GM18909 (cell line): ENCODE results near the gene ARHGAP28.
"Not testable (repeated sequence)": the region's sequence is repeated elsewhere in the genome, so short reads cannot be mapped to it uniquely, and the experiment has no call there.

Experiments used
- ATAC-seq: cut with Tn5 transposase; IDR thresholded peaks from one replicate; pipeline ENCODE4 v1.9.1; 2021; ENCODE audit warnings: mild to moderate bottlenecking; ENCODE audit not compliant: unreplicated experiment, poor library complexity

The ARHGAP28 gene

DNA sequence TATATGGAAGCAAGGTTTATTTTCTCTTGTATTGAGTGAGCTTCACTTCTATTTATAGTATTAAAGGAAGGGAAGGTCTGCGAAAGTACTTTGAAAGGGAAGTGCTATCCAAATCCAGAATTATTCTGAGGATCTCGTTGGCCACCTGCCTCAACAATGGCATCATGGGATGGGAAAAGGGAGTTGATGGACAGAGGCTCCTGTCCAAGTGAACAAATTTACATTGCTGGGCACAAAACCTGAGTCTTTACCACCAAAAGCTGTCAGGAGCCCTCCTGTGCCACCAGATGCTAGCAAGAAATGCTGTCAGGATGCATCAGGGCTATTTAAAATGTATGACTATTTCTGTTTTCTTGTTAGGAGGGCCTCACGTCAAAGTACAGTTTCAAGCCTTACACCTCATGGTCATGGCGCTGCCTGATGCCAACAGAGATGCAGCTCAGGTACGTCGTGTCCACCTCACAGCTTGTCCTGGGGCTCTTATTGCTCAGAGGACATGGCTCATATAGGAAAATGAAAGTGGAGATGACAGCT lies 157.3 kb downstream of the ARHGAP28 start:
- no peak for ATAC-seq

DNA sequence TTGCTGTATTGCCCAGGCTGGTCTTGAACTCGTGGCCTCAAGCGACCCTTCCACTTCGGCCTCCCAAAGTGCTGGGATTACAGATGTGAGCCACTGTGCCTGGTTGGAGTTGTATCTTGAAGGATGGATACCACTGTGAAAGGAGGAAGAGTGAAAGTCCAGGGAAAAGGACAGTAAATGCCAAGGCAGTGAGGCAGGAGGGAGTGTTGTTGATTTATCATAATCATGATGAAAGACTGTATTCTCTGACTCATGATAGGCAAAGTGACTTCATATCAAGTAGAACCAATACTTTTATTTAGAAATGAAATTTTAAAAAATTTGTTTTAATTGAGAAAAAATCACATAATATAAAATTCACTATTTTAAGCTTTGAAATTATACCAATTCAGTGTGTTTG lies 162.3 kb downstream of the ARHGAP28 start:
- ATAC-seq = no peak

DNA sequence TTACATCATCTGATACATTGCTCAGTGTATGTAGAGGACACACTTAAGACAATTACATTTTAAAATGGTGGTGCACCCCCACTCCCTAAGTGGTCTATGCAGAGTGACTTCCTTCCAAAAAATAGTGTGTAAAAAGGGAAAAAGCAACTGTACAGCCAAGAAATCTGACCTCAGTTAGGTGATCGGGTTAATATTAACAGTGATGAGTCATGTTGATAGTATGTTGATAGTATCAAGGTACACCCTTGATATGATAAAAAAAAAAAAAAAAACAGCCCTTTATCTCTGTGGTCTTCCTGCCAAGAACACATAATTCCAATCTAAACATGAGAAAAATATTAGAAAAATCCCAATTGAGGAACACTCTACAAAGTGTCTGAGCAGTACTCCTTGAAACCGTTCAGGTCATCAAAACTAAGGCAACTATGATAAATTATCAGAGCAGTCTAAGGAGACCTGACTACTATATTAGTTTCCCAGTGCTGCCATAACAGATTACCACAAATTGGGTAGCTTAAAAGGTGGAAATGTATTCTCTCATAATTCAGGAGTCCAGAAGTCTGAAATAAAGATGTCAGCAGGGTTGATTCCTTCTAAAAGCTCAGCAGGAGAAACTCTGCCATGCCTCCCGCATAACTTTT lies 171.9 kb downstream of the ARHGAP28 start:
- ATAC-seq = no peak

DNA sequence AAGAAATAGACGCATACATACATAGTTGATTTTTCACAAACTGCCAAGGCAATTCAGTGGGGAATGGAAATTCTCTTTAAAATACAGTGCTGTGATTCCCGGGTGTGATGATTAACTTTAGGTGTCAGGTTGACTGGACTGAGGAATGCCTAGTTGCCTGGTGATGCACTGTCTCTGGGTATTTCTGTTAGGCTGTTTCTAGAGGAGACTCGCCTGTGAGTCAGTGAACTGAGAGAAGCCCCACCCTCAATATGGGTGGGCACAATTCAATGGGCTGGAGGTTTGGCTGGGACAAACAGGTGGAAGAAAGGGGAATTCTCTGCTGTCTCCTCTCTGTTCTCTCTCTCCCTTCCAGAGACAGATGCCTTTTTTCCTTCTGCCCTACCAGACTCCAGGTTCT lies 187.6 kb downstream of the ARHGAP28 start:
- ATAC-seq = no peak

DNA sequence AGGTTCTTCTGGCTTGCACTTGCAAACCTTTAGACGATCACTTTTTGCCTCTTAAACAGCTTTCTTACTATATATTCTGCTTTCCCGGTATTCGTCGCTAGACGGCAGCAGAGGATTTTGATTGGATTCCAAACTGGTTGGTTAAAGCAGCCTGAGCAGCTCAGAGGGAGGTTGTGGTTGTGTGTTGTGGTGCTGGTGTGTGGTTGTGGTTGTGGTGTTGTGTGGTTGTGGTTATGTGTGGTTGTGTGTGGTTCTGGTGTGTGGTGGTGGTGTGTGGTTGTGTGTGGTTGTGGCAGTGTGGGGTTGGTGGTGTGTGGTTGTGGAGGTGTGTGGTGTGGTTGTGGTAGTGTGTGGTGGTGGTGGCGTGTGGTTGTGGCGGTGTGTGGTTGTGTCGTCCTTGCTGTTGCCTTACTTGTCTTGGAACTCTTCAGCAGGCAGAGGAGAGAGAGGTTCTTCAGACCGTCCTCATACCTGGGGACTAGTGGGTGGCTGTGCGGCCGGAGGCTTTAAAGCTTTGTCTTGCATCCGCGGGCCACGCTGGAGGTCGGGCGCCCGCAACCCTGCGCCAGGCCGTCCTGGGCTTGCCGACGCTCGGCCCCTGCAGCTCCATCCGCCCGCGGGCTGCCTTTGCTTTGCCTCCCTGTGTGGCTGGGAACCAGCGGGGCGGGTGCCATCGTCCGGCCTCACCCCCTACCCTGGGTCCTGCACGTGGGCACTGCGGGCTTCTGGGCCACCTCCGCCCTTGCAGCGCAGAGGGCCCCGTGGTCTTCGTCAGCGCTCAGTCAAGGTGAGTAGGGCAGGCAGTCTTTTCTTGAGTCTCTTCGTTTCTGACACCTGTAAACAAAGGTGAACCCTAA lies 190.8 kb downstream of the ARHGAP28 start:
- no peak for ATAC-seq

DNA sequence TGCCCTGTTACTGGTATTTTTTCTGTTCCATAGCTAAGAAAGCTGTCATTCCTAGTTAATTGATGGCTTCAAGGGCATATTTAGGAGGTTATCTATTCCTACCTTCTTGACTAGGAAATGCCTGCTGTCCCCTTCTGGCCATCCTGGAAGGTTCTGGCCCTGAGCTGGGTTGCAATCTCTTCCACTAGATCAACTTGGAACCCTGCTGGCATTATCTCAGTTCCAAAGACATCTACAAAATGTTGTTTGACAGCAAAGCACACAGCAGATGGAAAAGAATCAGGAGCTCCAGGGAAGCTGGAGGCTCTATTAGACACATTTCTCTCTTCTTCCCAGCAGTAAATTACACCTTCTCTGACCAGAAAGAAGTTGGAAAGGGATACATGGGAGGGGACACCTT lies 192.1 kb downstream of the ARHGAP28 start:
- ATAC-seq = no peak

DNA sequence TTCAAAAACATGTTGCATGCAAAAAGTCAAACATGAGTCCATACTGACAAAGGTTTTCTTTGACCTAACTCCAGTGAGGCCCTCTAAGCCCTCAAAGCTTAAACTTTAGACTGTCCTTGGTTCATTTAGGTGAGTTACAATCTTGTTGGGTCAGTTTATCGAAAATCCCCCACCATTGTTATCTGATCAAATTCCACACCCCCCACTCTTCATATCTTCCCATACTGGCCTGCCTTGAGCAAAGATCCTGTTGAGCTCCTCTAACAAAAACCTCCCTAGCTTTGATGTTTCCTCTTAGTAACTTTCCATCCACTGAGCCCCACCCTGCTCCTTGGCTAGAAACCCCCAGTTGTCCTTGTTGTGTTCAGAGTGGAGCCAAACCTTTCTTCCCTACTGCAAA lies 193.7 kb downstream of the ARHGAP28 start:
- ATAC-seq = no peak

DNA sequence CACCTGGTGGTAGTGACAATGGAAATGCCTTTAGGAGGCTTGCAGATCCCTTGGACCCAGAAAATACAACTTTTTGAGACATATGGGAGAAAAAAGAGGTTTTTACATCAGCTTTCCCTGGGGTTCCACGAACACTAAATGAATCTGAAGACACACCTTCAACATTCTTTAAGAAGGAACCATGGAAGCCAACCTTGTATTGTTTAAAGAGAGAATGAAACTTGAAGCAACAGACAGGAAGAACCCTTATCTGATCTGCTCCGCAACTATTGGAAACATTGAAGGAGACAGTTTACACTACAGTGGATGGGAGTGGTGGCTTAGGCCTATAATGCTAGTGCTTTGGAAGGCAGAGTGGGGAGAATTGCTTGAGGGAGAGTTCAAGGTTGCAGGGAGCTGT lies 197.6 kb downstream of the ARHGAP28 start:
- no peak for ATAC-seq

DNA sequence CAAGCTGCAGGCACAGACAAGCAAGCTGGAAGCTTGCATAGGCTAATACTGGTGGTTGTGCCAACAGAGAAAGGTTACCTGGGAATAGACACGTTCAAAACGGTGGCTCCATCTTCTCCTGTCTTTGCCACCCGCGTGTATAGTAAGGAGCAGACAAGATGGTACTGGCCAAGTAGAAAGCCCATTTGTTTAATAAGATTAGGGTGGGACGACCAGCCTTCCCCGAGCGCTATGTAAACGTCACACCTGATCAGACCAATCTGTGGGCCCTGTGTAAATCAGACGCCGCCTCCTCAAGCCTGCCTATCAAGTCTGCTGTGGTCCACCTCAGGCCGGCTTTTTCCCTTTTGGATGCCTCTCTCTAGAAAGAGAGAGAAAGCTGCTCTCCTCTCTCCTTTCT lies 198.8 kb downstream of the ARHGAP28 start:
- ATAC-seq = no peak

DNA sequence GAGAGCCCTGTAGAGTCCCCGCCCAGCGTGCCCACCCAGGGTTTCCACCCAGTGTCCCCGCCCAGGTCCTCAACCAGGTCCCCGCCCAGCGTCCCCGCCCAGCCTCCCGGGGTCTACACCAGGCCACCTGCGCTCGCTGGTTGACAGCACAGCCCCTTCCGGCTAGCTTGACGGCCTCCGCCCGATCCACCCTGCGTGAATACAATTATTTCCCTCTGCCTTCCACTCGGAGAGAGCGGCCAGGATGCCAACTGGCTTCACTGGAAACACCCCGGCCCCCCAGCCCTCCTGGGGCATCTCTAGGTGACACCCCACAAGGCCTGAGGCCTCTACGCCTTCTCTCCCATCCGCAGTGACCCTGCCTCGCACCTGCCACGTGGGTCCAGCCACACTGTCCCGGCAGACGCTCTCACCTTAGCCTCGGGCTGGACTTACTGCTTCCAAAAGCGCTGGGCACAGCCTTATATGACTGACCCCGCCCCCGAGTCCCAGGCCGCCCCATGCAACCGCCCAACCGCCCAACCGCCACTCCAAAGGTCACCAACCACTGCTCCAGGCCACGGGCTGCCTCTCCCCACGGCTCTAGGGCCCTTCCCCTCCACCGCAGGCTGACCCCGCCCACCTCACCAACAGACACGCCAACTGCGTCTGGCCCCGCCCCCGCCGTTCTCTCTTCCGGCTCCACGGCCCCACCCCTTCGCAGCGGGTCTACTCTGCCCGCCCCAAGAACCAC lies 200.0 kb downstream of the ARHGAP28 start:
- ATAC-seq = no peak

DNA sequence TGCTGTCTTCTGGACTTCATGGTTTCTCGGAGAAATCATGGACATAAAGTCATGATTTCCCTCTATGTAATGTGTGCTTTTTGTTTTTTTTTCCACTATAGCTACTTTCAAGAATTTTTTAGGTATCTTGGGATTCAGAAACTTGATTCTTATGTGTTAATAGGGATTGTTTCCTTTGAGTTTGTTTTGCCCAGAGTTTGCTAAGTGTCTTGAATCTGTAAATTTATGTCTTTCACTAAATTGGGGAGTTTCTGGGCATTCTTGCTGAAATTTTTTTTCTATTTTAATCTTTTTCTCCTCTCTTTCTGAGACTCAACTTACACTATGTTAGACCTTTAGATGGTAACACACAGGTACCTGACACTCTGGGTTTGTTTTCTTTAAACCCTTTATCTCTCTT lies 205.3 kb downstream of the ARHGAP28 start:
- ATAC-seq = no peak

DNA sequence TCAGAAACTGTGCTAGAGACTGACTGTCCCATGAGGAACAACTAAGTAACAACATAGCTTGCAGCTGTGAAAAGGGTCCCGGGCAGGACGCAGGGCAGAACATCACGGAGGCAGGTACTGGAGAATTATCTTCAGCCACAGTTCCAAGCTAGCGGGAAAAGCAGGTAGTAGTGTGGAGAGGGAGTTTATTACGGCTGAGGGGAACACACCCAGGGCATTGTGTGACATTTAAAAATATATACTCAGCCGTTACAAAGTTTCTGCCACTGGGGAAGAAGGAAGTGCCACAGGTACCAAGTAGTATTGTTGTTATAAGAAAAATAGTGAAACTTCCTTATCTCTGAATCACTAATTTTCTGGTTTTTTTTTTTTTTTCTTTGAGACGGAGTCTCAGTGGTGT lies 208.5 kb downstream of the ARHGAP28 start:
- ATAC-seq = no peak

DNA sequence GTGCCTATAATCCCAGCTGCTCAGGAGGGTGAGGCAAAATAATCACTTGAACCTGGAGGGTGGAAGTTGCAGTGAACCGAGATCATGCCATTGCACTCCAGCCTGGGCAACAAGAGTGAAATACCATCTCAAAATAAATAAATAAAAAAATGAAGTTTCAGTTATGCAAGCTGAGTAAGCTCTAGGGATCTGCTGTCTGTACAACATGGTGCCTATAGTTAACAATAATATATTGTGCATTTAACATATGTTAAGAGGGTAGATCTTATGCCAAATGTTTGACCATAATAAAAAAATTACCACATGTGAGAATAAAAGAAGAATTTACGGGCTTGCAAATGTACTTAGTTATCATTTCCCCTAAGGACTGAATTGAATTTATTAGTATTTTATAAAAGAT lies 208.9 kb downstream of the ARHGAP28 start:
- ATAC-seq = not testable (repeated sequence)

DNA sequence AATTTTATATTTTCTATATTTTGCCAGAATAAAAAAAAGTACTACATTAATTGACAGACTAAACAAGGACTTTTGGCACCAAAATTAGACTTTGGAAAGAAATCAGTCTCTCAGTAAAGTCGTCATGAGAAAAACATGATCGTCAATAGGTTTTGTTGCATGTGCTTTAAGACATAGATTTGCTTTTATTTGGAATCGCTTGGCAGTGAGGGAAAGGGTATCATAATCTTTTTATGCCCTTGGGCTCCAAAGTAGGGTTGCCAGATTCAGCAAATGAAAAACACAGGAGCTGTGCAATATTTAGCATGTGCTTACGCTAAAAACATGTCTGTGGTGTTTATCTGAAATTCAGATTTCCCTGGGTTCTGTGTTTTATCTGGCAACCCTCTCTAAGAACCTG lies 210.5 kb downstream of the ARHGAP28 start:
- ATAC-seq = no peak

DNA sequence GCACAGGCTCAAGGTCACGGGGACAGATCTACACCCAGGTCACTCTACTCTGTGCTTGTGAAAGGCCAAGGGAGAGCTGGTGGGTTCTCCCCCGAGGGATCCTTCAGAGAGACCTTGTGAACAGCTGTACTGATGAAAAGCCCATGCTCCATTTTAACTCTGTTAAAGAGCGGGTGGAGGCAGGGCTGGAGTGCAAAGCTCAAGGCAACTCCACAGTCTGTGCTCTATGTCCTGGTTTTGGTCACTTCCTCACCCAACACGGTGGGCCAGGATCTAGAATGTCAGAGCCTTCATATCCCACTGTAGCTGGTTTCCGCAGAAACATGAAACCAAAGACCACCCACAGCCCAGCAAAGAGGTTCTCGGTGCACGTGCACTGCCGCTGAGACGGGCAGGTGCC lies 210.9 kb downstream of the ARHGAP28 start:
- no peak for ATAC-seq

DNA sequence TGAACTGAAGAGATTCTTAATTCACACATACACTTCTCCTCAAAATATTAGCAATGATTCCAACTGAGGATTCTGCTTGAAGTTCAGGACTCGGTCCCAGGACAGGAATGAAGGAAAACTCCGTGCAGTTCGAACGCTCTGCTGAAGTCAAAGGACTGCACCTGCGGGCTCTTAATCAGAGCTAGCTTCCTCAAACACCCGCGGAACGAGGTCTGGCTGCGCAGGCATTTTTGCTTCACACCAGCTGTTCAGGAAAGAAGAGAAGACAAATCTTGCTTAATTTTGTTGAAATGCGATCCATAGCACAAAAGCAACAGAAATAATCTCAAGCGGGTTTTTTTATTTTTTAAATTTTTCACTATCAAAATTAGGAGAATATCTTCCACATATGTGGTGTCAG lies 212.5 kb downstream of the ARHGAP28 start:
- ATAC-seq = no peak

DNA sequence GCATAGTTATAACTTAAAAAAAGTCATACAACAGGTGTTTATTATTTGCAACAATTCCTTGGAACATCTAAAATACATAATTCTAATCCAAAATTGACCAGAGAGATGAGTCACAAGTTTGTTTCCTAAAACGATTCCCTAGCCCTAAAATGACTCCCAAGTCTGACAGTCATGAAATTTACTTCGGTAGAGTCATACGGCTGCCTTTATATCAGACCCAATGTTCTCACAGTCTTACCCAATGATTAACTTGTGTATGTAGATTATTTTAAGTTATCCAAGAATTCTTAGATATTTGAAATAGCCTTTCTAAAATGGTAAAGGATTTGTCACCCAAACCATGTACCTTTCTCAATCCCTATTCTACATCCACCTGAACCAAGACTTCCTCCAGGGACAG lies 213.2 kb downstream of the ARHGAP28 start:
- no peak for ATAC-seq

DNA sequence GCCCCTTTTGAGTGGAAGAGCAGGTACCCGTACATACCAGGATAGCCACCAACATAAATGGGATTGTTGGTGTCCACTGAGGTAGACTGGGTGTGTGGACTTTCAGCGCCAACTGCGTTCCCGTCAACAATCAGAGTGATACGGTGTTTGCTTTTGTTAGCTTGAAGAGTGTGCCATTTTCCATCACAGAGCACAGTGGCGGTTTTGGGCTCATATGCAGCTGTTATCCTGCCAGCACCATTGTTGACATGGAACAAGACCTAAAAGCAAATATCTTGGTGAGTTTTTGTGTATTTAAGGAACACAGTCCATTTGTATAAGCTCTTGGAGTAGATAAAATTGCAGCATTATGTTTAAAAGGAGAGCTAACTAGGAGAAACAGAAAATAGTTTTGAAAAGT lies 213.6 kb downstream of the ARHGAP28 start:
- no peak for ATAC-seq

DNA sequence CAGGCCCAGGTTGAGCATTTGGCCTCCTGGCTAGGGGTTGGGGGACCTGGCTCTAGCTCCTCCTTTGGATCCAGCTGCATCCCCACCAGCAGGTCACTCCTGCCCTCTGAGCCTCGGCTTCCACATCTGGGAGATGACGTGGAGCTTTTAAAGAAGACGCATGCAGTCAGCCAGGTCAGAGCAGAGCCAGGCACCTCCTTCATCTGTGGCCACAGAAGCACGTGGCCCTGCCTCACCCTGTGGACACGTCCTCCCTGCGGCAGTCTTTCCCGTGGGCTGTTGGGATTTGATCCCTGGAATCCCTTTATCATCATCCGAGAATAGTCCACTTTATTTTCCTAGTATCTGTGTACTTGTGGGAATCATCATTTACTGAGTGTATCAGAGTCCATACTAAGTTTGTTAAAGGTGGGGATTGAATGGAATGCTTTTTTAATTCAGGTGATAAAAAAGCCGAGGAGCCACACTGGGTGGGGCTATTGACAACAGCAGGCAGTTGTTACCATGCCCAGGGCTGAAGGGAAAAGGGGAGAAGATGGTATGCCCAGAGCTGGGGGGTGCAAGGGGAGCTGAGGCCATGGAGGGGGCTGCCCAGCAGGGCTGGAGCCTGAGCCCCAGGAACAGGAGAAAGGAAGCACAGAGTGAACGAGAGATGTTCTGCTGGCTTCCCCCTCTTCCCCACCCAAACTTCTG lies 218.0 kb downstream of the ARHGAP28 start:
- no peak for ATAC-seq

DNA sequence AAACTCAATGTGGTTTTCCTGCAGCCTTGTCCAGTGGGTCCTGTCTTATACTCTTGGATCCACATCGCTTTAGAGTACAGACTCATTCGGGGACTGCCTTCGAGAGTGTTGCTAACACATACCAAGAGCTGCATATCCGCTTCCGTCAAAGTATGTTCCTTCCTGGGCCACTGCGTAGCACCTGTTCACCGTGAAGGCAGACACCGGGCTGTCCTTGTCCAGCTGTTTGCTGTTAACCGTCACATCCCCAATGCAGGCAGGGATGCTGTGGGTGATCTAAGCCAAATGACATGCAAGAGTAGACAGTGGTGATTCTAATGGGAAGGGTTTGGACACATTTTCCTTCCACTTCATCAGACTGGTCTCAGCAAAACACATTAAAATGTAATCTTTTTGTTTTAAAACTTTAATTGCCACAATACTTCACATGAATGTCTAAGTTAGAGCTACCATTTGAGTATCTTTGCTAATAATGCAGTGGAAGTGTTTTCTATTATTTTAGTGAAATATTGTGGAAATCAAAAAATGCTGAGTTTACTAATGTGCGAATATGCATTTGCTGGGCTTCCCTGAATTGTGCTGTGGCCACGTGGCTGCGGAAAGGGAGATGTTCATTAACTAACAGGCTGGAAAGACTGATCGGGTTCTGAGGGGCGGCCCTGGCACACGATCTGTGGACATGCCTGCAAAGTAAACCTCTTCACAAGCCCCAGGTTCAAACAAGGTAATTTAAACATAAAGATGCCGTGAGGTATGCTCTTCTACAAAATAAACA lies 219.0 kb downstream of the ARHGAP28 start:
- no peak for ATAC-seq
